ENCODE measurements around the gene CLDN9. TPM values are rescaled to one million over a fixed set of nuclear protein-coding genes. Genes with fewer than 3 reads are reported as not detected.

The CLDN9 gene
- total RNA-seq, 1 experiment from 2014 or later: 1.3 TPM

DNA sequence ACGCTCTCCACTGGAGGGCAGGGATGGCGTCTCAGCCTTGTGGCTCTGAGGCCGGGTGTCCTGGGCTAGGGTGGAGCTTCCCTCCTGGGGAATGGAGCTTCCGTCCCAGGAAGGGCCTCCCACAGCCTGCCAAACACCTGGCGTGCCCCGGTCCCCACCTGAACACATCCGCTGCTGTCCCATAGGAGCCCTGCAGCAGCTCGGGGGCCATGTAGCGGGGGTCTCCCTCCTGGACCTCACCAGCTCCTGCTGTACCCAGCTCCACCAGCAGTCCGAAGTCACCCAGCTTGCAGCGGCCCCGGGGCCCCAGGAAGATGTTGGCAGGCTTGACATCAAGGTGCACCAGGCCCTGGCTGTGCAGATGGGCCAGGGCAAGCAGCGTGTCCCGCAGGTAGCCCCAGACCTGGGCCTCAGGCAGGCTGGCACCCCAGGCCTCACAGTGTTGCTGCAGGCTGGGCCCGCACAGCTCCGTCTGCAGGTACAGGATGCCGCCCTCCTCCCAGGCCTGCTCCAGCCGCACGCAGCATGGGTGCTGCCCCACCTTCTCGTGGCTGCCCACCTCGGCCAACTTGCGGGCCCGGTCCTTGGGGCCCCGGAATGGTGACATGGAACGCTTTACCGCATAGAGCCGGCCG lies 37.4 kb upstream of the CLDN9 start:
- Histone ChIP-seq H2BK12ac (ENCODE audit: insufficient read length, low read depth, low read length) (no peak overlapping the region), H3K79me2 (ENCODE audit: insufficient read depth, low read length) (no peaks in the 10 kb centered on the region; the same call in 1 of the 2 replicates), H2BK120ac (ENCODE audit: low read depth, low read length, poor library complexity, severe bottlenecking) (no peak overlapping the region), H3K4ac (ENCODE audit: low read depth, low read length) (no peak overlapping the region), H4K20me1 (ENCODE audit: control insufficient read depth, insufficient read depth, insufficient read length) (peaks cover 3% of the 10 kb centered on the region), H3K14ac (ENCODE audit: insufficient read depth, low read length) (no peak overlapping the region), H3K23ac (ENCODE audit: insufficient read length, low read depth, low read length) (no peak overlapping the region), H4K8ac (replicated peaks; ENCODE audit: insufficient read length, low read depth, low read length) (no peak overlapping the region), H3K4me2 (ENCODE audit: insufficient read depth, insufficient read length, low read length) (no peak overlapping the region), H3K27ac (ENCODE audit: insufficient read length, low read depth, low read length) (no peak overlapping the region), H3K18ac (ENCODE audit: insufficient read length, low read depth, low read length) (no peak overlapping the region), H2BK5ac (ENCODE audit: insufficient read length, low read length) (no peak overlapping the region), H3T11ph (ENCODE audit: low read length) (no peak overlapping the region), H2BK15ac (ENCODE audit: low read depth, low read length) (no peak overlapping the region), H3K4me1 (ENCODE audit: insufficient read depth, low read length) (no peaks in the 10 kb centered on the region), H4K5ac (ENCODE audit: insufficient read length, low read depth, low read length) (no peak overlapping the region), H3K9ac (ENCODE audit: extremely low read depth, insufficient read length, low read length) (no peak overlapping the region), H2AFZ (ENCODE audit: low read length) (no peak overlapping the region), H3K27me3 (ENCODE audit: insufficient read depth, low read length) (no peaks in the 10 kb centered on the region), H3K79me1 (ENCODE audit: insufficient read depth, low read depth, low read length, poor library complexity, severe bottlenecking) (no peaks in the 10 kb centered on the region), H3K56ac (ENCODE audit: insufficient read length, low read depth, low read length) (no peak overlapping the region), H3K23me2 (ENCODE audit: insufficient read length, low read depth, low read length, poor library complexity, severe bottlenecking) (peaks cover 6% of the 10 kb centered on the region), H2AK5ac (ENCODE audit: insufficient read length, low read length) (no peak overlapping the region), H4K91ac (ENCODE audit: insufficient read length, low read depth, low read length) (no peak overlapping the region), H2BK20ac (ENCODE audit: low read depth, low read length, poor library complexity, severe bottlenecking) (no peak overlapping the region), H3K9me3 (ENCODE audit: control insufficient read depth, low read depth, low read length) (no peaks in the 10 kb centered on the region)
- no peak overlapping the region for H3K4me3 Mint-ChIP-seq
- no peak overlapping the region for H3K27ac Mint-ChIP-seq
- no peak for DNase-seq
- peaks cover 11 to 47% (median 41%) of the 10 kb centered on the region in 3 experiments; a peak in 6 of 7 replicates for H3K36me3 Mint-ChIP-seq (ENCODE audit: insufficient read depth in 1 of 3, low read depth in 3 of 3)
- TF ChIP-seq, protein P1, sequence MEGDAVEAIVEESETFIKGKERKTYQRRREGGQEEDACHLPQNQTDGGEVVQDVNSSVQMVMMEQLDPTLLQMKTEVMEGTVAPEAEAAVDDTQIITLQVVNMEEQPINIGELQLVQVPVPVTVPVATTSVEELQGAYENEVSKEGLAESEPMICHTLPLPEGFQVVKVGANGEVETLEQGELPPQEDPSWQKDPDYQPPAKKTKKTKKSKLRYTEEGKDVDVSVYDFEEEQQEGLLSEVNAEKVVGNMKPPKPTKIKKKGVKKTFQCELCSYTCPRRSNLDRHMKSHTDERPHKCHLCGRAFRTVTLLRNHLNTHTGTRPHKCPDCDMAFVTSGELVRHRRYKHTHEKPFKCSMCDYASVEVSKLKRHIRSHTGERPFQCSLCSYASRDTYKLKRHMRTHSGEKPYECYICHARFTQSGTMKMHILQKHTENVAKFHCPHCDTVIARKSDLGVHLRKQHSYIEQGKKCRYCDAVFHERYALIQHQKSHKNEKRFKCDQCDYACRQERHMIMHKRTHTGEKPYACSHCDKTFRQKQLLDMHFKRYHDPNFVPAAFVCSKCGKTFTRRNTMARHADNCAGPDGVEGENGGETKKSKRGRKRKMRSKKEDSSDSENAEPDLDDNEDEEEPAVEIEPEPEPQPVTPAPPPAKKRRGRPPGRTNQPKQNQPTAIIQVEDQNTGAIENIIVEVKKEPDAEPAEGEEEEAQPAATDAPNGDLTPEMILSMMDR (conservative IDR thresholded peaks at IDR 0.05): 0 out of 3 replicates have a peak, but pooled peaks have one; percentile 11
- no peaks in the 10 kb centered on the region; the same call in none of the 2 replicates for H3K27me3 Mint-ChIP-seq (ENCODE audit: low read depth)
- H3K9me3 Mint-ChIP-seq: no peaks in the 10 kb centered on the region
- no CpG with 5 or more reads among the region's 28 CpGs for WGBS (ENCODE audit: extremely low coverage, insufficient read length, low lambda C conversion rate)
- peaks cover 15 to 16% of the 10 kb centered on the region in 2 experiments for H3K4me1 Mint-ChIP-seq
